Hepatic stellate cell (primary cell): ENCODE measurements around the gene SLC25A24.
"Not testable (repeated sequence)": the region's sequence is repeated elsewhere in the genome, so short reads cannot be mapped to it uniquely, and the experiment has no call there.

Experiments used
- DNase-seq: peaks from one replicate; pipeline ENCODE4 v3.0.0; 2011; ENCODE audit warnings: low spot score

The SLC25A24 gene

DNA sequence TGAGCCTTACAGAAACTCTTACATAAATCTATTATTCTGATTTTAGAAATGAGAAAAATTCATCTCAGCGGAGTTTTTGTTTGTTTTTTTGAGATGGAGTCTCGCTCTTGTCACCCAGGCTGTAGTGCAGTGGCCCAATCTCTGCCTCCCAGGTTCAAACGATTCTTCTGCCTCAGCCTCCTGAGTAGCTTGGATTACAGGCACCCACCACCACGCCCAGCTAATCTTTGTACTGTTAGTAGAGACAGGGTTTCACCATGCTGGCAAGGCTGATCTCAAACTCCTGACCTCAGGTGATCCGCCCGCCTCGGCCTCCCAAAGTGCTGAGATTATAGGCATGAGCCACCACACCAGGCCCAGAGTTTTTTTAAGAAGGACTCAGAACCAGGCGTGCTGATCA is 60.6 kb downstream of the SLC25A24 start:
- not testable (repeated sequence) for DNase-seq

DNA sequence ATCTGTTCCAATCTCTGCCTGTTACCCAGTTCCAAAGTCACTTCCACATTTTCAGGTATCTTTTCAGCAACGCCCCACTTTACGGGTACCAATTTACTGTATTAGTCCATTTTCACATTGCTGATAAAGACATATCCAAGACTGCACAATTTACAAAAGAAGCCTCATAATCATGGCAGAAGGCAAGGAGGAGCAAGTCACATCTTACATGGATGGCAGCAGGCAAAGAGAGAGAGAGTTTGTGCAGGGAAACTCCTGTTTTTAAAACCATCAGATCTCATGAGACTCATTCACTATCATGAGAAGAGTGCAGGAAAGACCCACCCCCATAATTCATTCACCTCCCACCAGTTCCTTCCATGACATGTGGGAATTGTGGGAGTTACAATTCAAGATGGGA is 67.0 kb downstream of the SLC25A24 start:
- DNase-seq: not testable (repeated sequence)

DNA sequence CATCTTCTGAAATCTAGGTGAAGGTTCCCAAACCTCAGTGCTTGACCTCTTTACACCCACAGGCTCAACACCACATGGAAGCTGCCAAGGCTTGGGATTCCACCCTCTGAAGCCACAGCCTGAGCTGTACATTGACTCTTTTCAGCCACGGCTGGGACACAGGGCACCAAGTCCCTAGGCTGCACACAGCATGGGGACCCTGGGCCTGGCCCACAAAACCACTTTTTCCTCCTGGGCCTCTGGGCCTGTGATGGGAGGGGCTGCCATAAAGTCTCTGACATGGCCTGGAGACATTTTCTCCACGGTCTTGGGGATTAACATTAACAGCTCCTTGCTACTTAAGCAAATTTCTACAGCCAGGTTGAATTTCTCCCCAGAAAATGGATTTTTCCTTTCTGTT is 67.8 kb downstream of the SLC25A24 start:
- DNase-seq: not testable (repeated sequence)

DNA sequence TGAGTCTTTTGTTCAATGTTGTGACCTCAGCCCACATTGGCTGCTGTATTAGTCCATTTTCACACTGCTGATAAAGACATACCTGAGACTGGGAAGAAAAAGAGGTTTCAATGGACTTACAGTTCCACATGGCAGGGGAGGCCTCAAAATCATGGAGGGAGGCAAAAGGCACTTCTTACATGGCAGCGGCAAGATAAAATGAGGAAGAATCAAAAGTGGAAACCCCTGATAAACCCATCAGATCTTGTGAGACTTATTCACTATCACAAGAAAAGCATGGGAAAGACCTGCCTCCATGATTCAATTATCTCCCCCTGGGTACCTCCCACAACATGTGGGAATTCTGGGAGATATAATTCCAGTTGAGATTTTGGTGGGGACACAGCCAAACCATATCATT is 68.9 kb downstream of the SLC25A24 start:
- not testable (repeated sequence) for DNase-seq

DNA sequence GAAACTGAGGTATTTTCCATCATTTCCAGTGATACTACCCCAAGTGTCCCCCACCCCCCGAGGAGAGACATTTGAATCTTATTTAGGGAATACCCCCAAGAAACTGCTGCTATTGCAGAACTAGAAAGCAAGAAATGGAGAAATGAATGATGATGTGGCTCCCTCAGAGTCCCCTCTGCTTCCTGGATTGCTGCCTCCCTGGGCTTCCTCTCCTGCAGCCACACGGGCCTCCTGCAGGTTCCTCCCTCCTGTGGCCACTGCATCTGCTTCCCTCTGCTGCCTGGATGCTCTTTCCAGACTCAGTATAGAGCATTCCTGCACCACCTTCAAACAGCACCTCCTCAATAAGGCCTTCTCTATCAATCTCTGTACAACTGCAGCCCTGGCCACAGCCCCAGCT is 69.3 kb downstream of the SLC25A24 start:
- no peak for DNase-seq

DNA sequence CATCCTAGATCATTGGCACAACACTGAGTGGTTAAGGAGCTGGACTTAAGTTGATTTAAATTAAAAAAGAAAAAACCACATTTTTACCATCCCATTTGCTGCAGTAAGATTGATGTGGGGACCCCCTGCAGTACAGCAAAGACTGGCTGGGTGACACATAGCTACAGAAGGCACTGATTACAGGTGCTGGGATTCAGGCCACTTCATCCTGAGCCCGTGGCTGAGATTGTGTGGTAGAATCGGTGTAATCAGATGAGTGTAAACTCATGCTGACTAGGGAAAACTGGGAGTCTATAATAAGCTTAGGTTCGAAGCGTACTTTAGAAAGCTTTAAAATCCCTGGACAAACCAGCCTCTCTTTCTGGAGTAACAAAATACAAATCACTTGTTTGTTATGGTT is 70.1 kb downstream of the SLC25A24 start:
- DNase-seq: no peak

GRCh38 chr1:108125312-108126138 is 74.6 kb downstream of the SLC25A24 start:
- DNase-seq: peak; percentile 68

DNA sequence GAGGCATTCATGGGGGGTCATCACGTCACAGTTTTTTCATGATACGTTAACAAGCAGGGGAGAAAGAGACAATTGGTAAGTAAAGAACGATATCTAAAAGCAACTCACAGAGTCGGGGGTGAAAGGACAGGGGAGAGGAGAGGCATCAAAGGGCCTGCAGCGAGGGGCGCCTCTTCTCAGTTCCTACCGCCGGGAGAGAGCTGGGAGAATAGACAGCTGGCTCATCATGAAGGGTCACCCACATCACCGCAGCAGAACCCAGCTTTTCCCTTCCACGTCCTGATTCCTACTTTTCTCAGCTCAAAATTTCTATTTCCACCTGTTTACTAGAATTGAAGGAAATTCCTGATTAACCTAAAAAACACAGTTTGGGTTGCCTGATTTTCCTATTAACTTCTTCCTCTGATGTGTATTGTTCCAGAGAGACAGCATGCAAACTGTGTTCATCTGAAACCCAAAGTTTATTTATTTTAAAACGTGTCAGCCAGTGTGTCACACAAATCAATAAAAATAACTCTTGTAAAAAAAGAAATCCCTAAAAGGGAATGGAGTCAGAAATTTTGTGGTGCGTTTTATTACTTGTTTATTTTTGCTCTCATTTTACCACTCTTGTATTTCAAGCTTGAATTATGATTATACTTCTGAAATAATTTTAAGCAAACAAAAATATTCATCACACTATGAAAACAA is 75.4 kb downstream of the SLC25A24 start:
- DNase-seq: no peak

GRCh38 chr1:108124023-108124422 is 76.1 kb downstream of the SLC25A24 start:
- DNase-seq: no peak

GRCh38 chr1:108121358-108122143 is 78.6 kb downstream of the SLC25A24 start:
- DNase-seq: peak; percentile 16

DNA sequence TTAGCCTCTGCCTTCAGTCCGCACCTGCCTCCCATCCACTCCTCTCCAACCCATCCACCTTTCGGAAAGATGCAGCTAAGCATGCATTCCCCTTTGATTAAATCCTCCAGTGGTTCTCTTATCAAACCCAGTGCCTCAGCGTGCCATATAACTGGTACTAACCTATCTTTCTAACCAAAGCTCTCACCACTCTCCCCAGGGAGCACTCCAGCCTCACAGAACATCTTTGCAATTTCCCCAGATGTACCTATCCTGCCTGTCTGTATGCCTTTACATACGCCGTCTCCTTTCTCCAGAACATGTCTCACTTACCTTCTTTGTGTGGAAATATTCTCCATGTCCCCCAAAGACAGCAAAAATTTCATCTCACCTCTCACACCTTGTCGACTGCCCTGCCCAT is 80.0 kb downstream of the SLC25A24 start:
- no peak for DNase-seq

DNA sequence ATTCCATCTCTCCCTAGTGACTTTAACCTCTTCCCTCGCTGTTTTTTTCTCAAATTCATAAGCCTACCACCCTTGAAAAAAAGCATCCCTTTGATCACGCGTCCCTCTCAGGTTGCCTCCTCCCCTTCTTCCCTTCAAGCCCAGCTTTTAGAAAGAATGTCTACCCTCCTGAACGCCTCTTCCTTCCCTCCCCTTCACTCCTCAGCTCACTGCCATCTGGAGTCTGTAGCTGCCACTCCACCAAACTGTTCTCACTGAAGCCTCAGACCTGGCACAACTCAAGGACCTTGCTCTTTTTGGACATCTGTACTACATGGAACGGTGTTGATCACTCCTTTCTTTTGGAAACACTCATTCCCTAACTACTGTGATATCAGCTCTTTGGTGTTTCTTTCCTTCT is 80.6 kb downstream of the SLC25A24 start:
- DNase-seq: no peak

- peak; percentile 82 for DNase-seq
Observed at GRCh38 chr1:108117945-108118902, 81.9 kb downstream of the SLC25A24 start.

- DNase-seq: no peak
Observed at GRCh38 chr1:108117237-108117636, 82.9 kb downstream of the SLC25A24 start.

GRCh38 chr1:108114033-108114599 is 86.0 kb downstream of the SLC25A24 start:
- DNase-seq: no peak

DNA sequence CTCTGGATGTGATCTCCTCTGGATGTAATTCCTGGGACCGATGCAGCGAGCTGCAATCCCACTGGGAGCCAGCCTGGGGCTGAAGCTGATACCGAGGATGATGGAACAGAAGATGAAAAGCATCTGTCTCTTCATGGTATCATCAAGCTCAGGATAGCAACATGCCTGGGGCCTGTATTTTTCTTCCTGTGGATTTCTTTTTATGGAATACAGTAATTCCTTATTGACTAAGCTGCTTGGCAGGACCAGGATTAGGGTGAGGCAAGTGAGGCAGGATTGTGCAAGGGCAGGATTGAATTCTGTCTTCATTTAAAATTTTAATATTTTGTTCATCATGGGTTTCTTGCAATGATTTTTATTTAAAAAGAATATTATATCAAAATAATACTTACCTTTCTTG is 86.6 kb downstream of the SLC25A24 start:
- no peak for DNase-seq

DNA sequence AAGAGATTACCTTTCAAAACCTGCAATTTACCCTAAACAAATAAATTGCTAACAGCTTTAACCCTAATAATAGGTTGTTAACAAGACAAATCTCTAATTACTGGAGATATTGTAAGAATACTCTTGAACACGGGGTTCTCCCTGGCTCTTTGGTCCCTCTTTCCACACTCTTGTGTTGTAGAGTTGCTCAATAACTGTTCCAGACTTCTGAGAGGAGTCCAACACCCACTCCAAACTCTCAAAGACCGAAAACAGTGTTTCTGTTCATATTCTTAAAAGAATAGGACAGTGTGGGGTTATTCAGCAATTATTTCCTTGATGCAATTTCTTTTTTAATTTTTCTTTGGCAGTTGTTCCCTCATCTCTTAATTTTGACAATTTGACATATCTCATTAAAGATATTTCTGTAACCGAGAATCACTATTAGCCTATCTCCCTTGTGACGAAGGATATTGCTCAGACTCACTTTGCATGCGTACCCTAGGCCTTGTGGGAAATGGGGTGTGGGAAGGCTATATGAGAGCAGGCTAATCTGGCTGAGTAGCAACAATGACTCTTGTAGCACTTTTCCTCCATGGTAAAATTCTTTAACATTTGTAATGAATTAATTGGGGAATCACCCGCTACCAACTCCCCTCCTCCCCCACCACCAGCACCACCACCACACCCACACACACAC is 90.7 kb downstream of the SLC25A24 start:
- DNase-seq: no peak

DNA sequence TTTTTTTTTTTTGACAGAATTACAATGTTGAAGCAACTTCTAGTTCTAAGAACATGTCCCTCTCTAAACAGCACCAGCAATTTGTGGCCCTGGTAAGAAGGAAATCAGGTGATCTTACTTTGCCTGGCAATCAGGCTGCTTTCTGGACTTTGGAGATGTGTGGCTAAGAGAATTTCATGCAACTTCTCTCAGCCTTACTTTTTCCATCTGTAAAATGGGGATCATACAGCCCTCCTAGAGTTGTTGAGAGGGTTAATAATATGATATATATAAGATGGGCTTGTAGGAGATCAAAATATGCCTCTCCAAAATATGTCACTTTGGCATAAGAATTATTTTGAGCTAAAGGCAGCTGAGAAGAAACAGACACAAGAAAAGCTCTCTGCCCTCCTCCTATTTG is 92.0 kb downstream of the SLC25A24 start:
- DNase-seq: no peak

DNA sequence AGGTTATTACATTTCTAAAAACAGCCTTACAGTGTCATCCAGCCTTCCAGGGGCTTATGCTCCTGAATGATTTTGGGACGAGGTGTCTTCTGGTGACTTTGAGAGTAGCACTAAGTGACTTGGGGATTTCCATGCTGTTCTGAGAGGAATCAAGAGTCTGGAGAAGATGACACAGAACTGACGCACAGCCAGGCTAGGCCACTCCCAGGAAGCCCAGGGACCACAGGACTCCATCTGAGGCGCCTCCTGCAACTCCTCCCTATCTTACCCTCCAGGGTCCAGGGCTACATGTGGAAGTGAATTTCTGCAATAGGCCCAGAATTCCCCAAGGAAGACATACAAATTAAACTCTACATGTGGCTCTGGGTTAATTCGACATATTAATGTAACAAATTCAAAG is 92.5 kb downstream of the SLC25A24 start:
- DNase-seq: peak; percentile 22

DNA sequence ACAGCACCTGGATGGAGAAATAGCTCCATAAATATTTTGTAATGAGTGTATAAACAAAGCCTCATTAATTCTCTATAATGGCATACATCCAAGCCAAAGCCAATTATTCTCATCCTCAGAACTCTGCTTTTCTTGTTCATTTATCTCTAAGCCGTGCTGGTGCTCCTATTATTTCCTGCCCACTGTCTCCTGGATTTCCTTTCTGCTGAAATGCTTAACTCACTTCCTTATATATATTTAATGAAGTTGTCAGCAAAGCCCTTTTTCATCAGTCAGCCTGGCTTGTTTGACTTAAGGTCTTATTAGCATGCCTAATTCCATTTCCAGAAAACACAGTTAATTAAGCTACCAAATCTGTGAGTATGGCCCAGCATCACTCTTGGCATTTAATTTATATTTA is 93.4 kb downstream of the SLC25A24 start:
- no peak for DNase-seq

DNA sequence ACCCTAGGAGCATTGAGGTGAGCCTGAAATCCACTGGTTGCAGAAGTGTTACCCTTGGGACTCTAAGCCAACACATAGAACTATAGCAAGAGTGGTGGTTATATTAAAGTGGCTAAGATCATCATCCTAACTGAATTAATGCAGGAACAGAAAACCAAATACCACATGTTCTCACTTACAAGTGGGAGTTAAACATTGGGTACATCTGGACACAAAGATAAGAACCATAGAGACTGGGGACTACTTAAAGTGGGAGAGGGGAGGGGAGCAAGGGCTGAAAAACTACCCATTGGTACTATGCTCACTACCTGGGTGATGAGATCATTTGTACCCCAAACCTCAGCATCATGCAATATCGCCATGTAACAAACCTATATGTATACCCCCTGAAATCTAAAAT is 100.0 kb downstream of the SLC25A24 start:
- no peak for DNase-seq
